ENCODE measurements around the gene SELENON.
A peak's percentile ranks its signal among the peaks of the same experiment; 100 is the strongest.

Gene SELENON, protein sequence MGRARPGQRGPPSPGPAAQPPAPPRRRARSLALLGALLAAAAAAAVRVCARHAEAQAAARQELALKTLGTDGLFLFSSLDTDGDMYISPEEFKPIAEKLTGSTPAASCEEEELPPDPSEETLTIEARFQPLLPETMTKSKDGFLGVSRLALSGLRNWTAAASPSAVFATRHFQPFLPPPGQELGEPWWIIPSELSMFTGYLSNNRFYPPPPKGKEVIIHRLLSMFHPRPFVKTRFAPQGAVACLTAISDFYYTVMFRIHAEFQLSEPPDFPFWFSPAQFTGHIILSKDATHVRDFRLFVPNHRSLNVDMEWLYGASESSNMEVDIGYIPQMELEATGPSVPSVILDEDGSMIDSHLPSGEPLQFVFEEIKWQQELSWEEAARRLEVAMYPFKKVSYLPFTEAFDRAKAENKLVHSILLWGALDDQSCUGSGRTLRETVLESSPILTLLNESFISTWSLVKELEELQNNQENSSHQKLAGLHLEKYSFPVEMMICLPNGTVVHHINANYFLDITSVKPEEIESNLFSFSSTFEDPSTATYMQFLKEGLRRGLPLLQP

DNA sequence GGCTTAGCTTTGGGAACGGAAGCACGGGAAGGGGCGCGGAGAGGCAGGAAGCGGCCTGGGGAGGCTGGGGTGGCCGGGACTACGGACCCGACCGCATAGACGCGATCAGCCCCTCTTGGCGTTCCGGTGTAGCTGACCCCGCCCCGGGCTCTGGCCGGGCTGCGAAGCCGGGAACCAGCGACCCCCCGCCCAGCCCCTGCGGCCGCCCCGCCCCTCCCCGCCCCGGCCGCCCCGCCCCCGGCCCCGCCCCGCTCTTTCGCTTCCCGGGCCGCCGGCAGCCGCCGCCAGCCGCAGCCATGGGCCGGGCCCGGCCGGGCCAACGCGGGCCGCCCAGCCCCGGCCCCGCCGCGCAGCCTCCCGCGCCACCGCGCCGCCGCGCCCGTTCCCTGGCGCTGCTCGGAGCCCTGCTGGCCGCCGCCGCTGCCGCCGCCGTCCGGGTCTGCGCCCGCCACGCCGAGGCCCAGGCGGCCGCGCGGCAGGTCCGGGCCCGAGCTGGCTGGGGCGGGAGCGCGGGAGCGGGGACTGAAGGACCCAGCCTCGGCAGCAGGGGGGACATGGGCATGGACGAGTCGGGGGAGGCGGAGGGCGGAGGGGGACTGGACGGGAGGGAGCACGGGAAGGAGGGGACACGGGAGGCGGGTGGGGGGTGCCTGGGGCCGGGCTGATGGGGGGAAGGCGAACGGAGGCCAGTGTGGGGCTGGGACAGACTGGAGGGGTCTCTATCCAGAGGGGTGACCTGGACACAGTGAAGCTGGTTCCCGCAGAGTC is at the start of gene SELENON:
SELENON (plus strand) TSS at position 259 of the 768 bp plus-strand sequence; CDS start at position 297, 38 bp downstream.
- peak; percentile 21 for DNase-seq (ENCODE audit: low spot score)

DNA sequence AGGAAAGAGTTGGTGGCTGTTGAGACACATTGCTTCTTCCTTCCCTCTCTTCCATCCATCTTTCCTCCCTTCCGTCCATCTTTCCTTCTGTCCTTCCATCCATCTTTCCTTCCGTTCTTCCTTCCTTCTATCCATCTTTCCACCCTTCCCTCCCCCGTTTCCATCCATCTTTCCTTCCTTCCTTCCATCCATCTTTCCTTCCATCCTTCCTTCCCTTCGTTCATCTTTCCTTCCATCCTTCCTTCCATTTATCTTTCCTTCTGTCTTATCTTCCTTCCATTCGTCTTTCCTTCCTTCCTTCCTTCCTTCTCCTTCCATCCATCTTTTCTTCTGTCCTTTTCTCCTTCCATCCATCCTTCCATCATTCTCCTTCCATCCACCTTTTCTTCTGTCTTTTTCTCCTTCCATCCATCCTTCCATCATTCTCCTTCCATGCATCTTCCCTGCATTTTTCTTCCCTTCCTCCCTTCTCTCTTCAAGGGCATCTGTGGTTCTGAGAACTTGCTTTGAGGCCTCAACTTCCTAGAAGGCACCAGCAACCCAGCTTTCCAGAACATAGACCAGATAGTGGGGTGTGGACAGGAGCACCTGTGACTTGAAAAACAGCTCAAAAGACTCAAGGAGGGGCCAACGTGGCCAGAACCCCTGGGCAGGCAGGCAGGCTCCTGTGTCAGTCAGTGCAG is 48.9 kb upstream of the SELENON start:
- no peak for DNase-seq (ENCODE audit: low spot score)

DNA sequence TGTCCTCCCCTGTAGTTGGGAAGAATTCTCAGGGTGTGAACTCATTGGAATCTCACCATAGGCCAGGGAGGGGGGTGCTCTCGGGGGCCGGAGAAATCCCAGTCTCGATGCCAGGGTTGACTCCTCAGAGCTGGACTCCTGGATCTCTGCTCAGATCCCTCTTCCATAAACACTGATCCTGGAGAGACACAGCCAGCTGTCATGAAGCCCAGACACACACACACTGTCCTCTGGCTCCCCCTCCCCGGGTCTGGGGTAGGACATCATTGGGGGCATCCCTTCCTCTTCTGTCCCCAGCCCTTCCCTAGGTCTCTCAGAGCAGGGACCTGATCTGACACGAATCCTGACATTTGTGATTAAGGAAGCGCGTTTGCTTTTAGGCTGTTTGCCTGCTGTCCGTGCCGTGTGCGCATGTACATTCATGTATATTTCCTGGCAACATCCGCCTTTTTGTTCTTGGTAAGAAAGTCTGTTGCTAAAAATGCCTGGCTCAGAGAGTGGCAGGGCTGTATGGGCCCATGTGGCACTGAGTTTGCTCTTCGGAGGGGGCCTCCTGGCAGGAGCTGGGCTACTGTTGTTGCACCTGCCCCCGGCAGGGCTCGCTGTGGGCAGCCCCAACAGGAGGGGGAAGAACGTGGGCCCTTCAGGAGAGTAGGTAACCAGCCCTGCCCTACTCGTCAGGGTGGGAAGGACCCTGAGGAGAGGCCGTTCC is 45.4 kb upstream of the SELENON start:
- DNase-seq (ENCODE audit: low spot score): peak; percentile 39

DNA sequence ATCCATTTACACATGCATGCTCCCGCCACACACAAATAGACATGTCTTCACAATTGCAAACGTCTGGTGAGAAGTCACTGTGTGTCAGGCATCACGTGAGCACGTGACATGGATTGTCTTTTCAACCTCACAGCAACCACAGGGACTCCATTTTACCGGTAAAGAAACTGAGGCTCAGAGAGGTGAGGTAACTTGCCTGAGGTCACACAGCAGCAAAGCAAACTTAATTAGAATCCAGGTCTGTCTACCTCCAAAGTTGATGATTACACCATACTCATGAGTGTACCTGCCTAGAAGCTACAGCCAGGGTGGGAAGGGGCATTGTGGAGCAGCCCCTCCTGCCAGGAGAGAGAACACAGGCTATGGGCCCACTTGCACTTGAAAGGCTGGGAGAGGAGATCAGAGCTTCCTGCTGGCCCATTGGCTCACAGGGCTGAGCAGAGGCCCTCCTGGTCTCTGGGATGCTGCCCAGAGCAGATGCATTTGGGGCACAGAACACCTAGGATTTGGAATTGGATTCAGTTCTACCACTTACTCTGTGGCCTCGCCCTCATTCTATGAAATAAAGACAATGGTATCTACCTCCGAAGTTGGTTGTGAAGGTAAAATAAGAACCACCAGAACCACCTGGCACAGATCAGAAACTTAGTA is 44.4 kb upstream of the SELENON start:
- DNase-seq (ENCODE audit: low spot score): no peak

DNA sequence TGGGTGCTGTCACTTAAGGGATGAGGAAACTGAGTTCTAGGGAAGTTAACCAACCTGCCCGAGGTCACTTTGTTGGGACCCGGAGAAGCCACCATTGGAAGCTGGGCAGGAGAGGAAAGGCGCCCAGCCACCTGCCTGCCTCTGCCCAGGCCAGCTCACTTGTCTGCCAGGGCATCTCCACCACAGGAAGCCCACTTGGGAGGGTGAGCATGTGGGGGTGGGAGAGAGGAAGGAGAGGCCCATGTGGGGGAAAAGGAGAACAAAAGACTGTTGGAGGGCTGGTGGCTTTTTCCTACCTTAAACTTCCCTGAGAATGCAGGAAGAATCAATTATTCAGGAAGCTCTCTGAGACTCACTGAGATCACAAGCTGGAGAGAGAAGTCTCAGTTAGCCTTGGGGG is 43.8 kb upstream of the SELENON start:
- DNase-seq (ENCODE audit: low spot score): no peak

DNA sequence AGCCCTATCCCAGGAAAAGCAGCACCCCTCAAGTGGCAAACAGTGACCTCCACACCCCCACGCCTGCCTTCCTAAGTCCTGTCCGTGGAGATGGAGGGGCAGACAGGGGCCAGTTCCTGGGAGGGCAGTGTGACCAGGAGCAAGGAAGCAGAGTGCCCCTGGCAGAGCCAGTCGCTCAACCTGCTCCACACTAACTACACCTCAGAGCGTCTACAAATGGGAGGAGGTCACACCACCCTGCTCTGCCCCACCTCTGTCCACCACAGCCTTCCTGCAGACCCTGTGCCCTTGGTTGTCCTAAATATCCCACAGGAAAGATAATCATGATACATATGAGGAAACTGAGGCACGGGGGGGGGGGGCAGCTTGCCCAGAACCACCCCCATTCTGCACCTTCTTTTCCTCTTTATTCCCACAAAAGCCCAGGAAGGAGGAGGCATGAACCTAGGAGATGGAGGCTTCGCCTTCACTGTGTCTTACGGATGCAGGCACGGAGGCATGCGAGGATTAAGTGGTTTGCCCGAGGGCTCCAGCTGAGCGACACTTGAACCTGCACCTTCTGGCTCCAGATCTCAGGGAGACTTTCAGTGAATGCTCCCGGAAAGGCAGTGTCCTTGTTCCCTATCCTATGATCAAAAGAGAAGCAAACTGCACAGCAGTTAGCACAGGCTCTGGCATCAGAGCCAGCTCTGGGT is 42.7 kb upstream of the SELENON start:
- no peak for DNase-seq (ENCODE audit: low spot score)

DNA sequence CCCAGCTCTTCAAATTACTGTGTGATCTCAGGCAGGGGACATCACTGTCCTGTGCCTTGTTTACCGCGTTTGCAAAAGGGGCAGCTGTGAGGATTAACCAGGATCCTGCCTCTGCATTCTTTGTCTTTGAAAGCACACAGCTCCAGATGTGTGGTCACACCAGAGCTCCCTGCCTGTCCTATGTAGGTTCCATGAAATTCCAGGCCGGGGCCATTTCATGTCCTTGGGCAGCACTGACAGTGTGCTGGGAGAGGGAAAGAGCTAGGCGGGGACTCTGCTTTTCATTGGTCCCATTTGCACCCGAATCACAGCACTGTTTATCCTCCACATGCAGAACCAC is 42.2 kb upstream of the SELENON start:
- no peak for DNase-seq (ENCODE audit: low spot score)

DNA sequence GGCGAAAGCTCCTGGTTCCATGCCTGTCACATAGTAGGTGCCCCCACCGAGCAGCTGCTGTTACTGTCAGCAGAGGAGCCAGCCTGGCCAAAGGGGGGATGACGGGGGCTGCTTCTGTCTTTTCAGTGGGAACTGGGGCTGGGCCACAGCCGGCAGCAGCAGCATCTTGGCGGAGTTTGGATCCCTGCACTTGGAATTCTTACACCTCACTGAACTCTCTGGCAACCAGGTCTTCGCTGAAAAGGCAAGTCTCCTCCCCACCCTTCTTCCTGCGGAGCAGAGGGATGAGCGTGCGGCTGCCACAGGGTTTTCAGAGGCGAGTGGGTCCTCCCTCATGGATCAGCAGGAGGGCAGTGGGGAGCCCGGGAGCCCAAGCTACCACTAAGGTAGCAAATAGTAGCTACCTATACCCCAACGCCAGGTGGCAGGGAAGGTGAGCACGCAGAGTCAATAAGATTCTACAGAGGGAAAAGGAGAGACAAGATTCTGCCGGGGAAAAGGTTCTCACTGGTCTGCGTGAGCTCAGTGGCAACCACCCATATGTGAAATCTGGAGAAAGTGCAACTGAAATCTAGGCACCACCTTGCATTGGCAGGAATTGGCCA is 41.4 kb upstream of the SELENON start:
- no peak for DNase-seq (ENCODE audit: low spot score)

DNA sequence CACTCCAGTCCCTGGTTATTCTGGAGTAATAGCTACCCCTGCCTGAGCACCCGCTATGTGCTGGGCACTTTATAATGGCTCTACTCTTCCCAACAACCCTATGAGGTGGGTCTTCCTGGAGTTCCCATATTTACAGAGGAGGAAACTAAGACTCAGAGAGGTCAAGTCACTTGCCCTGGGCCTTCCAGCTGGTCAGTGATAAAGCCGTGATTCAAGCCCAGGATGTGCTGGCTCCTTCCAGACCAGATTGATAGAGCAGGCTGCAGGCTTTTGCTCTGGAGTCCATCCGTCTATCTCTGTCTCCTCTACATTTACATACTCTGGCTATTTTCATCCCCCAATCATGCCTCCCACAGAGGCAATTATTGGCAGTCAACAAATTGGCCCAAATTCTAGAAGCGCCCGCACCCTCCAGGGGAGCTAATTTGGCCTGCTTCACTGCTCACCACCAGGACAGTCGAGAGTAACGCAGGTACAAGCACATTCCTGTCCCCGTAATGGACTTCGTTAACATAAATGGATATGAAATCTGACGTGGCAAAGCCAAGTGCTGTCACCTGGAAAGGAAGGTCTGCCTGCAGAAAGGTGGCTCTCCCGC is 39.8 kb upstream of the SELENON start:
- DNase-seq (ENCODE audit: low spot score): no peak

DNA sequence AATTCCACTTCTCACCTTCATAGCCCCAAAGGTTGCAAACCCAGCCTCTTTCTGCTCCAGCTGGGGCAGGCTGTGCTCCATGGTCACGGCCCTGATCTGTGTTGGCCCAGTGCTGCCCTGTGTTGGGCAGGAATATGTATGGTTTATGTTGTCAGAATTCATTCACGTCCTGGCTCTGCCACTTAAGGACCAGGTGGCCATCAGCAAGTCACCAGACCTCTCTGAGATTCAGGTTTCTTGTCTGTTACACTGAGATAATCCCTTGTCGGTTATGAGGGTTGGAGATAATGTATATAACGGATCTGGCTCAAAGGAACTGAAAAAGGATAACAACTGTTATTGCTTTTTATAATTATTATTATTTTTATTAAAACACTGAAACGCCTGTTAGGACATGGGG is 39.1 kb upstream of the SELENON start:
- DNase-seq (ENCODE audit: low spot score): no peak

DNA sequence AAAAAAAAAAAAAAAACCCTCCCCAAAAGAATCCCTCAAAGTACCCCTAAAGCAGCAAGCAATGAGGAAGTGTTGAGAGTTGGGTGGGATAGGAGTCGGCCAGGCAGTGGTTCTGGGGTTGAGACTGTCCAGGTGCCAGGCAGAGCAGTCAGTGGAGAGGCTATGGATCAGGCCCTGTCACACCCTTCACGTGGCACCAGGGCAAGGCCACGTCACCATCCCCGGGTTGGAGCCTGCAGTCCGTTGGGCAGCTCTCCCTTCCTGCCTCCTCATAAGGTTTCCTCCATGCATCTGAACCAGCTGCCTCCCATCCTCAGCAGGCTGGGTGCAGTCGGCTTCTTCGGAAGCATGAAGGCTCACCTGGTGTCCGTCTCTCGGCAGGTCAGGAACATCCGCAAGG is 36.5 kb upstream of the SELENON start:
- no peak for DNase-seq (ENCODE audit: low spot score)

DNA sequence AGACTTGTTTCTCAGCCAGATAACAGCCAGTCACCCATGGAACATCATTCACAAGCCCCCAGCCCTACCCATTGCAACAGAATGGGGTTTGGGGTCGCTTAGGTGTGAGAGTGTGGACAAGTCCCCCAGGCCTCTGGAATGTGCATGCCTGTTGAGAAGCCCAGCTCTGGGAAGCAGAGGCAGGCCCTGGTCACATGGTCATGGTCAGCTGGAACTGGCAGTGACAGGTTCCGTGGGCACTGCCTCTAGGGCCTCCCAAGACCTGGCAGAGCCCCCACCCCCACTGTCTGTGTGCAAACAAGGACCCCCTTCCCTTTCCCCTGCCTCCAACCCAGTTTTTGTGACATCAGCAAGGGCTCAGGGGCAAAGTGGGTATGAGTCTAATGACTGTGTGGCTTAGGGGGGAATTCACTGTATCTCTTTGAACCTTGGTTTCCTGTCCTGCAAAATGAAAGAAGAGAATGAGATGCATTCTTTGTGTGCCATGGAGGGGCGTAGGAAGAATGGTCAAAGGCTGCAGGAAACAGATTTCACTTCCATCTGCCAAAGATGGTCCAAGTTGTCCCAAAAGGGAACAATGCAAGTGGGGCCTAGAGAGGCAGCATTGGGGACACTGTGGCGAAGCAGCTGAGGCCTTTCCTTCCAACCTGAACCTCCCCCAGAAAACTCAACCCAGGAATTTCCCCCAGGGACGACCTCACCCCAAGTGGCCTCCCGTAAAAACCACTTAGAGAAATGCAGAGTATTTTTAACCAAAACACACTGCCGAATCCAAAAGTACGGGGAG is 34.7 kb upstream of the SELENON start:
- DNase-seq (ENCODE audit: low spot score): no peak

DNA sequence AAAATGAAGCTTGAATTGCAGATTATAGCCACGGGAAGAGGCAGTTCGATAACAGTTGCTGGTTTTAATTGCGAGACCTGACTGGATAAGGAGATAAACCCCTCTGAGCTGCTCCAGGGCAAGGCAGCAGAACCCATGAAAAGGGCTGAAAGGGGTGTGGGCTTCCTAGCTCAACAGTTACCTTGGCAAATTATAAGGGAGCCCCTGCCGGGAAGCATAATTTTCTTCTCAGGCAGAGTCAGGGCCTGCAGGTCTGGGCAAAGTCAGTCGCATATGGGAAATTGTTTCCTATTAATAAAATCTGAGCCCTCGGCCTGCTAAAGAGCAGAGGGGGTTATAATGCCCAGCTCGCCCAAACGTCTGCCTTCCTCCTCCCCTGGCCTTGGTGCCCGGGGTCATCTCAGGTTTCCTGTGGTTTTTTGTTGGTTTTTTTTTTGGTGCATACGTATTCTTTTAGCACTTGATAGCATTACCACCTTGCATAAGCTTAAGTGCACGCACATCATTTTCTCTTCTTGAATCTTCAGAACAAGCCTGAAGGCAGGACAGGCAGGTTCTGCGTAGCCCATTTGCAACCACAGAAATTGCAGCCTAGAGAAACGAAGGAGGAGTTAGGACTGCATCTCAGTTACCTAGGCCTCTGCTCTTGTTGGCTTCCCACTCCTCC is 33.9 kb upstream of the SELENON start:
- no peak for DNase-seq (ENCODE audit: low spot score)

DNA sequence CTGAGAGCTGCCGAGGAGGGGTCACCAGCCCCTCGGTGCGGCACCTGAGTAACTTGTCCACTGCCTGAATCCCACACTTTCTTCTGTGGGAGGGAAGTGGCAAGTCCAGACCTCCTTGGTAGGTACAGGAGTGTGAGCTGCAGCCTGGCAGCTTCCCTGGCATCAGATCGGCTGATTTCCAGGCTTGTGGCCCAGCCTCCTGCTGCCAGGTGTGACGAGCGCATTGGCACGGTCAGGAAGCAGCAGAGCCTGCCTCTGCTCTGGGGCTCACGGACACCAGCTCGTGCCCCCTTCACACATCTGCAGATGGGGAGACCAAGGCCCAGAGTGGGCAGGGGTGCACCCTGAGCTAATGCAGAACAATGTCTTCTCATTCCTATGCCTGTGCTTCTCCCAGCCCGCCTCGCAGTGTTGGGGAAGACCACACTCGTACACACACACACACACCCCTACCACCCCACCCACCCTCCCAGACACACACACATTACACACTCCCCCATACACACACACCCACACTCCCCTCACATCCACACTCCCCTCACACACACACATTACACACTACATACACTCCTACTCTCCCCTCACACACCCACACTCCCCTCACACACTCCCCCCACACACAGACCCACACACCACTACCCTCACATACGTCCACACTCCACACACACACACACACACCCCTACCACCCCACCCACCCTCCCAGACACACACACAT is 33.1 kb upstream of the SELENON start:
- DNase-seq (ENCODE audit: low spot score): no peak

DNA sequence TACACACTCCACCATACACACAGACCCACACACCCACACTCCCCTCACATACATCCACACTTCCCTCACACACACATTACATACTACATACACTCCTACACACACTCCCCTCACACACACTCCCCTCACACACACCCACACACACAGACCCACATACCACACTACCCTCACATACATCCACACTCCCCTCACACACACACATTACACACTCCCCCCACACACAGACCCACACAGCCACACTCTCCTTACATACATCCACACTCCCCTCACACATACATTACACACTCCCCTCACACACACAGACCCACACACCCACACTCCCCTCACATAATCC is 32.6 kb upstream of the SELENON start:
- no peak for DNase-seq (ENCODE audit: low spot score)

DNA sequence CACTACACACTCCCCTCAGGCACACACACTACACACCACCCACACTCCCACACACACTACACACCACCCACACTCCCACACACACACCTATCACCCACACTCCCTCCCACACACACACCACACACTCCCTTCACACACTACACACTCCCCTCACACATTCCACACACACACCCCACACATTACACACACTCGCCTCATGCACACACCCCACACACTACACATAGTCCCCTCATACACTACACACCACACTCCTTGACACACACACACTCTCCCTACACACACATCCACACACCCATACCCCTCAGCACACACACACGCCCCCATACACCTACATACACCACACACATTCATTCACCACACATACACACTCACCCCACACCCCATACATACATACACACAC is 31.0 kb upstream of the SELENON start:
- no peak for DNase-seq (ENCODE audit: low spot score)

DNA sequence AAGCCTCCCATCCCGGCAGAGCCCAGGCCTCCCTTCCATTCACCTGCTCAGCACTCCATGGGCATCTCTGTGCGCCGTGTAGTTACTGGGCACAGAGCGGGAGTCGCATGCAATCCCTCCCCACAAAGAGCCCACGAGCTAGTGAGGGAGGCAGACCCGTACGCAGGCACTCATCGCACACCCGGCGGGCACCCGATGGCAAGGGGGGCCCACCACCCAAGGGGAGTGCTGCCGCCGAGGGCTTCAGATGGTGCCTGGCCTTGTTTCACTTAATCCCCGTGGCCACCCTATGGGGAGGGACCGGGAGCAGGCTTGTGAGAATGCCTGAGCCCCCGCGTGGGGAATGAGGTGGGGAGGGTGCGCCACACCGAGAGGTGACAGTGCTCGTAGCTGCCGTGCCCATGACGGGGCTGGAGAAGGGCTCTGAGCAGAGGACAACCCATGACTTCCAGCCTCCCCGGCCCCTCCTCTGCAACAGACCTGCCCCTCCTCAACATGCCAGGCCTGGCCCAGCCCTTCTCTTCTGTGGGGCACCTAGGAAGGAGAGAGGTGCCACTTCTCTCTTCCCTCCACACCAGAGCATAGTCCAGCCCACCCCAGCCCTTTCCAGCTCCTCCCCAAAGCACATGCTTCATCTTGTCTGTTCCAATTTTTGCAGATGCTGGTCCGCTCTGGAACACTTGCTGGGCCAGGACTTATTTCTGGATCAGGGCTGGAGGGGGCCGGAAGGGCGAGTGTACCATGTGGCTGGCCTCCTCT is 30.2 kb upstream of the SELENON start:
- DNase-seq (ENCODE audit: low spot score): no peak
